CD14-positive monocyte (primary cell): ENCODE data around the gene CIB2. TPM values are rescaled to one million over a fixed set of nuclear protein-coding genes. Genes with fewer than 3 reads are reported as not detected.

ENCODE experiments used
- DNase-seq, 3 donors: peaks; one replicate each; pipeline ENCODE4 v3.0.0-alpha.2; 2011 to 2022
- H2AFZ ChIP-seq: 2 replicates; pipeline ENCODE4 v1.6.0; 2012; ENCODE audit warnings: mild to moderate bottlenecking, low read depth, low read length, inconsistent platforms; ENCODE audit not compliant: insufficient read depth, poor library complexity, severe bottlenecking
- H3K27ac ChIP-seq, 2 donors: 1 replicate in 1 of 2; 2 replicates in 1 of 2; pipeline ENCODE4 v1.5.1; 2012 to 2013; ENCODE audit warnings: low read length in 2 of 2, control low read depth in 1 of 2, inconsistent platforms in 1 of 2, low read depth in 1 of 2, mild to moderate bottlenecking in 1 of 2
- H3K27me3 ChIP-seq, 2 donors: one replicate each; pipeline versions ENCODE4 v1.6.0 to v1.6.1; 2011 to 2013; ENCODE audit warnings: low read length in 2 of 2; ENCODE audit not compliant: control insufficient read depth in 2 of 2, insufficient read depth in 2 of 2
- H3K36me3 ChIP-seq, 2 donors: replicated peaks in 1 of 2; 1 replicate in 1 of 2; 2 replicates in 1 of 2; pipeline versions ENCODE4 v1.5.1 to v1.6.1; 2012 to 2013; ENCODE audit warnings: low read length in 2 of 2, control low read depth in 1 of 2, inconsistent platforms in 1 of 2, mild to moderate bottlenecking in 1 of 2; ENCODE audit not compliant: insufficient read depth in 2 of 2, control insufficient read depth in 1 of 2
- H3K4me1 ChIP-seq, 2 donors: 1 replicate in 1 of 2; 2 replicates in 1 of 2; pipeline versions ENCODE4 v1.5.1 to v1.6.1; 2012 to 2013; ENCODE audit warnings: low read length in 2 of 2, control low read depth in 1 of 2, inconsistent platforms in 1 of 2, mild to moderate bottlenecking in 1 of 2, moderate library complexity in 1 of 2; ENCODE audit not compliant: insufficient read depth in 2 of 2, control insufficient read depth in 1 of 2
- H3K4me2 ChIP-seq: replicated peaks from 2 replicates; pipeline ENCODE3; 2012; ENCODE audit warnings: low read length, moderate library complexity, mild to moderate bottlenecking; ENCODE audit not compliant: poor library complexity, severe bottlenecking; ENCODE audit errors: extremely low read depth
- H3K4me3 ChIP-seq, 3 experiments: fragments of 200-600 bp in 1 of 3; sonication (generic) in 1 of 3; replicated peaks in 1 of 3; 1 replicate in 2 of 3; 2 replicates in 1 of 3; pipeline ENCODE4 v1.5.1; 2011 to 2013; ENCODE audit warnings: low read length in 3 of 3, mild to moderate bottlenecking in 3 of 3, control low read depth in 2 of 3, low read depth in 2 of 3, inconsistent platforms in 1 of 3, moderate library complexity in 1 of 3
- H3K79me2 ChIP-seq: 2 replicates; pipeline ENCODE4 v1.6.0; 2012; ENCODE audit warnings: mild to moderate bottlenecking, control low read depth, inconsistent platforms, low read length, moderate library complexity; ENCODE audit not compliant: insufficient read depth
- H3K9ac ChIP-seq: 2 replicates; pipeline ENCODE4 v1.6.0; 2017; ENCODE audit warnings: low read length, mild to moderate bottlenecking; ENCODE audit not compliant: insufficient read depth, poor library complexity, severe bottlenecking
- H3K9me3 ChIP-seq, 2 donors: replicated peaks in 1 of 2; 1 replicate in 1 of 2; 2 replicates in 1 of 2; pipeline versions ENCODE4 v1.5.1 to v1.6.1; 2012 to 2013; ENCODE audit warnings: low read length in 2 of 2, control low read depth in 1 of 2; ENCODE audit not compliant: control insufficient read depth in 1 of 2, insufficient read depth in 1 of 2
- H4K20me1 ChIP-seq: 2 replicates; pipeline ENCODE4 v1.6.0; 2012; ENCODE audit warnings: mild to moderate bottlenecking, low read length, control low read depth, moderate library complexity; ENCODE audit not compliant: insufficient read depth
- H3K27ac Mint-ChIP-seq, 7 donors: one replicate each; pipeline ENCODE4 v1.8.0; 2020; ENCODE audit warnings: mild to moderate bottlenecking in 7 of 7, mixed read lengths in 7 of 7, moderate library complexity in 6 of 7, inconsistent platforms in 2 of 7
- H3K27me3 Mint-ChIP-seq, 3 donors: one replicate each; pipeline ENCODE4 v1.8.0; 2021 to 2022; ENCODE audit warnings: low read depth in 3 of 3, mild to moderate bottlenecking in 3 of 3, mixed read lengths in 3 of 3, moderate library complexity in 3 of 3, inconsistent platforms in 1 of 3
- H3K36me3 Mint-ChIP-seq, 2 donors: one replicate each; pipeline ENCODE4 v1.8.0; 2020; ENCODE audit warnings: mixed read lengths in 2 of 2, inconsistent platforms in 1 of 2, mild to moderate bottlenecking in 1 of 2
- H3K4me1 Mint-ChIP-seq: one replicate; pipeline ENCODE4 v1.8.0; 2020; ENCODE audit warnings: mild to moderate bottlenecking, mixed read lengths
- H3K4me3 Mint-ChIP-seq, 2 donors: one replicate each; pipeline ENCODE4 v1.8.0; 2020; ENCODE audit warnings: mild to moderate bottlenecking in 2 of 2, mixed read lengths in 2 of 2, moderate library complexity in 1 of 2
- H3K9me3 Mint-ChIP-seq, 7 donors: one replicate each; pipeline ENCODE4 v1.8.0; 2020 to 2022; ENCODE audit warnings: mixed read lengths in 7 of 7, mild to moderate bottlenecking in 6 of 7, moderate library complexity in 6 of 7, inconsistent platforms in 2 of 7
- WGBS: methylation state at CpG from one replicate; pipeline ENCODE4 v1.1.5; 2013; ENCODE audit warnings: missing lambda C conversion rate; ENCODE audit not compliant: insufficient coverage; 5-methylcytosine and 5-hydroxymethylcytosine counted together
- intact Hi-C, 2 donors: fragments of 100-400 bp; cut with micrococcal nuclease; formaldehyde crosslinking; loops; one replicate each; pipeline versions ENCODE4 v1.15.0 to v1.15.1; 2023
- polyA plus RNA-seq, 3 donors: library from polyadenylated mRNA; depleted of rRNA in 1 of 3; unstranded in 2 of 3; stranded (reverse) in 1 of 3; fragments of 300-500 nt in 2 of 3; fragments of >200 nt in 1 of 3; fragmentation: Illumina TruSeq in 2 of 3; gene quantifications; 1 replicate in 2 of 3; 2 replicates in 1 of 3; pipeline ENCODE4 v1.2.3, GENCODE V29; 2012 to 2021
- TF ChIP-seq, protein P1 (sequence below): fragments of 200-600 bp; IDR thresholded peaks from one replicate; pipeline ENCODE4 v1.8.0; 2022; ENCODE audit warnings: antibody characterized with exemption, mild to moderate bottlenecking

Gene CIB2
- polyA plus RNA-seq, 3 donors = 0.43 to 0.75 (median 0.51) TPM

DNA sequence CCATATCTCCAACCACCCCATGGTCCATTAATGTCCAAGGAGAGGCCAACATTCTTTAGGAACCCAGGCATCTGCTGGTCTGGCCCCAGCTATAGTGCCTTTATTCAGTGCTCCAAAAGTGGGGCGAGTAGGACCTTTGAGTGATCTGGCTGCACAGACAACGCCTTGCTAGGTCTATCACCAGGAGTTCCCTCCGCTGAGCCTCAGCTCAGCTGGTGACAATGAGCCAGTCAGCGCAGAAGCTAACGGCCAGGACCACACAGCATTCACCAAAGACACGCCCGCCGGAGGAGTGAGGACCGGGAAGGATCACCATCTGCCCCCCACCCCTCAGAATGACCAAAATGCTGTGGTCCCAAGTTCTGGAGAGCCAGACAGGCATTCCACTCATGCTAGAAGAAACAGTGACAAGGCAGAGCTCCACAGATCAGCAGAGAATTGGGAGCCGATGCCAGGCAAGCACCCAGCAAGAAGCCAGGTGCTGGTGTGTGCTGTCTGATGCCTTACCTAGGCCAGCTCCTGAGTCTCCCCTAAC is 72.8 kb downstream of the CIB2 start:
- H3K36me3 ChIP-seq = peaks cover 4 to 7% of the 10 kb centered on the region in 2 donors
- peak overlapping the region; percentile 26 to 88 (median 82) for H3K27ac Mint-ChIP-seq
- DNase-seq = no peak
- H3K9ac ChIP-seq = no peak overlapping the region
- H3K4me1 Mint-ChIP-seq = peaks cover 63% of the 10 kb centered on the region
- no peaks in the 10 kb centered on the region for H3K27me3 Mint-ChIP-seq
- intact Hi-C loops = no loop called here
- peak overlapping the region; percentile 16 for H3K4me2 ChIP-seq
- H3K4me3 ChIP-seq = no peak overlapping the region
- no peak overlapping the region for H2AFZ ChIP-seq
- no peak overlapping the region for H3K4me3 Mint-ChIP-seq
- no peaks in the 10 kb centered on the region for H3K9me3 ChIP-seq
- 86% methylated on average over 10 of the region's 10 CpGs for WGBS
- H3K9me3 Mint-ChIP-seq = no peaks in the 10 kb centered on the region
- H3K27ac ChIP-seq = peak overlapping the region; percentile 46 to 68
- H3K27me3 ChIP-seq = no peaks in the 10 kb centered on the region
- H4K20me1 ChIP-seq = peaks cover 66% of the 10 kb centered on the region
- H3K79me2 ChIP-seq = peaks cover 100% of the 10 kb centered on the region
- peaks cover 9 to 11% of the 10 kb centered on the region in 2 donors for H3K36me3 Mint-ChIP-seq
- TF ChIP-seq, protein P1, sequence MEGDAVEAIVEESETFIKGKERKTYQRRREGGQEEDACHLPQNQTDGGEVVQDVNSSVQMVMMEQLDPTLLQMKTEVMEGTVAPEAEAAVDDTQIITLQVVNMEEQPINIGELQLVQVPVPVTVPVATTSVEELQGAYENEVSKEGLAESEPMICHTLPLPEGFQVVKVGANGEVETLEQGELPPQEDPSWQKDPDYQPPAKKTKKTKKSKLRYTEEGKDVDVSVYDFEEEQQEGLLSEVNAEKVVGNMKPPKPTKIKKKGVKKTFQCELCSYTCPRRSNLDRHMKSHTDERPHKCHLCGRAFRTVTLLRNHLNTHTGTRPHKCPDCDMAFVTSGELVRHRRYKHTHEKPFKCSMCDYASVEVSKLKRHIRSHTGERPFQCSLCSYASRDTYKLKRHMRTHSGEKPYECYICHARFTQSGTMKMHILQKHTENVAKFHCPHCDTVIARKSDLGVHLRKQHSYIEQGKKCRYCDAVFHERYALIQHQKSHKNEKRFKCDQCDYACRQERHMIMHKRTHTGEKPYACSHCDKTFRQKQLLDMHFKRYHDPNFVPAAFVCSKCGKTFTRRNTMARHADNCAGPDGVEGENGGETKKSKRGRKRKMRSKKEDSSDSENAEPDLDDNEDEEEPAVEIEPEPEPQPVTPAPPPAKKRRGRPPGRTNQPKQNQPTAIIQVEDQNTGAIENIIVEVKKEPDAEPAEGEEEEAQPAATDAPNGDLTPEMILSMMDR = no peak
- H3K4me1 ChIP-seq = peaks cover 58 to 61% of the 10 kb centered on the region in 2 donors

DNA sequence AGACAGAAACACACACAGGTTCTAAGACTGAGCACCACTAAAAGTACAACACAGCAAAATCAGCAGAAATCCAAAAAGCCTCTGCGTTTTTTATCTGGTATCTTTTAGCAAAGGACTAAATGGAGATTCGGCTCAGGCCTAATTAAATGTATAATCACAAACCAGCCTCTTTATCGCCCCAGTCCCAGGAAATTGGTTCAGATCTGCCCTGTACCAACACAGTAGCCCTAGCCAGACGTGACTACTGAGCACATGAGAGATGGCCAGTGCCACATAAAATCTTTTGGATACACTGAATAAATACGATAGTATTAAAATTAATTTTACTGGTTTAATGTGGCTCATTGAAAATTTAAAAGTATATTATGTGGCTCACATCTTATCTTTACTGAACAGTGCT is 73.4 kb downstream of the CIB2 start:
- TF ChIP-seq, protein P1 = no peak
- H3K9me3 Mint-ChIP-seq = no peaks in the 10 kb centered on the region
- no peak for DNase-seq
- peaks cover 7 to 14% of the 10 kb centered on the region in 2 donors for H3K36me3 ChIP-seq
- H3K27me3 ChIP-seq = no peaks in the 10 kb centered on the region
- H3K4me2 ChIP-seq = no peak overlapping the region
- 85% methylated on average over 2 of the region's 5 CpGs for WGBS
- peaks cover 100% of the 10 kb centered on the region for H3K79me2 ChIP-seq
- H3K4me1 Mint-ChIP-seq = peaks cover 69% of the 10 kb centered on the region
- peak overlapping the region in 1 of 2 donors; percentile 77 for H3K27ac ChIP-seq
- H3K4me3 Mint-ChIP-seq = no peak overlapping the region
- peaks cover 10 to 18% of the 10 kb centered on the region in 2 donors for H3K36me3 Mint-ChIP-seq
- H2AFZ ChIP-seq = no peak overlapping the region
- H3K27me3 Mint-ChIP-seq = no peaks in the 10 kb centered on the region
- intact Hi-C loops = no loop called here
- no peaks in the 10 kb centered on the region for H3K9me3 ChIP-seq
- no peak overlapping the region for H3K4me3 ChIP-seq
- H3K27ac Mint-ChIP-seq = peak overlapping the region in 3 of 7 donors; percentile 30 to 88 (median 69)
- peaks cover 54 to 57% of the 10 kb centered on the region in 2 donors for H3K4me1 ChIP-seq
- H3K9ac ChIP-seq = no peak overlapping the region
- H4K20me1 ChIP-seq = peaks cover 73% of the 10 kb centered on the region
